Activated naive CD8-positive, alpha-beta T cell (primary cell): ENCODE data around the gene TAL2.

ENCODE experiments used
- H3K27ac Mint-ChIP-seq: one replicate; pipeline ENCODE4 v1.8.0; 2021; ENCODE audit warnings: mixed read lengths
- H3K27me3 Mint-ChIP-seq: one replicate; pipeline ENCODE4 v1.8.0; 2021; ENCODE audit warnings: mixed read lengths
- H3K36me3 Mint-ChIP-seq: one replicate; pipeline ENCODE4 v1.8.0; 2021; ENCODE audit warnings: mixed read lengths
- H3K4me1 Mint-ChIP-seq: one replicate; pipeline ENCODE4 v1.8.0; 2021; ENCODE audit warnings: low read depth, mixed read lengths
- H3K4me3 Mint-ChIP-seq: one replicate; pipeline ENCODE4 v1.8.0; 2021; ENCODE audit warnings: mild to moderate bottlenecking, mixed read lengths
- H3K9me3 Mint-ChIP-seq: one replicate; pipeline ENCODE4 v1.8.0; 2021; ENCODE audit warnings: low read depth, mixed read lengths

TAL2 gene

GRCh38 chr9:105711867-105712266 lies 49.6 kb downstream of the TAL2 start:
- Mint-ChIP-seq H3K4me3 (no peak overlapping the region), H3K4me1 (peaks cover 13% of the 10 kb centered on the region), H3K36me3 (peaks cover 10% of the 10 kb centered on the region), H3K9me3 (no peaks in the 10 kb centered on the region), H3K27me3 (no peaks in the 10 kb centered on the region), H3K27ac (no peak overlapping the region)

DNA sequence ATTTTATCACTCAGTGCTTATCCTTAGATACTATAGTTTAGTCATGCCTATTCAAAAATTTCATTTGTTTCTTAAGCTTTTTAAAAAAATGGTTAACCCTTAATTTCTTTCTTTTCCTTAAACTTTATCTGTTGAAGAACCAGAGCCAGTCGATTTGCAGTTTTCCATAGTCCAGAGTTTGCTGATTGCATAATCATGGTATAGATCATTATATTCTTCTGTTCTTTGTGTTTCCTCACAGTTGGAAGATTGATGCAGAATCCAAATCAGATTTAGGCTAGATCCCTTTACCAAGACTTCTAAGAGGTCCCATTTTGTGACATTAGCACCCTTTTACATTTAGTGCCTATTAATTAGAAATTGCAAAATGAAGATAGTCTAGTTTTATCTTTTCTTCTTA lies 50.0 kb downstream of the TAL2 start:
- H3K27ac Mint-ChIP-seq: no peak overlapping the region
- H3K4me3 Mint-ChIP-seq: no peak overlapping the region
- H3K9me3 Mint-ChIP-seq: no peaks in the 10 kb centered on the region
- H3K4me1 Mint-ChIP-seq: peaks cover 13% of the 10 kb centered on the region
- no peaks in the 10 kb centered on the region for H3K27me3 Mint-ChIP-seq
- peaks cover 10% of the 10 kb centered on the region for H3K36me3 Mint-ChIP-seq
